Ectodermal cell (in vitro differentiated cells): ENCODE measurements around the gene CROCC2.

Experiments
- H3K27ac ChIP-seq: 2 replicates; pipeline ENCODE4 v1.7.0; 2013; ENCODE audit warnings: mild to moderate bottlenecking, low read depth, low read length; ENCODE audit not compliant: insufficient read depth, poor library complexity, severe bottlenecking
- H3K27me3 ChIP-seq: 2 replicates; pipeline ENCODE4 v1.7.0; 2013; ENCODE audit warnings: mild to moderate bottlenecking, low read length; ENCODE audit not compliant: insufficient read depth, control insufficient read depth, poor library complexity, severe bottlenecking
- H3K36me3 ChIP-seq: one replicate; pipeline ENCODE4 v1.7.0; 2013; ENCODE audit warnings: low read length; ENCODE audit not compliant: control insufficient read depth, insufficient read depth
- H3K4me1 ChIP-seq: one replicate; pipeline ENCODE4 v1.7.0; 2013; ENCODE audit warnings: low read length; ENCODE audit not compliant: control insufficient read depth, insufficient read depth
- H3K4me3 ChIP-seq: 2 replicates; pipeline ENCODE4 v1.7.0; 2013; ENCODE audit warnings: low read depth, low read length, control low read depth; ENCODE audit not compliant: insufficient read depth
- H3K9me3 ChIP-seq: 2 replicates; pipeline ENCODE4 v1.7.0; 2013; ENCODE audit warnings: mild to moderate bottlenecking, low read length, moderate library complexity; ENCODE audit not compliant: control insufficient read depth
- WGBS, 2 experiments: methylation state at CpG; one replicate each; pipeline ENCODE4 v1.1.7; 2013; ENCODE audit warnings: missing lambda C conversion rate in 2 of 2; 5-methylcytosine and 5-hydroxymethylcytosine counted together

CROCC2 gene

GRCh38 chr2:240925568-240926515 is 19.7 kb downstream of the CROCC2 start:
- Histone ChIP-seq H3K4me3 (no peak overlapping the region), H3K27me3 (no peaks in the 10 kb centered on the region), H3K9me3 (no peaks in the 10 kb centered on the region), H3K36me3 (no peaks in the 10 kb centered on the region), H3K4me1 (peaks cover 2% of the 10 kb centered on the region), H3K27ac (no peak overlapping the region)
- 93 to 94% methylated on average over 29 of the region's 29 CpGs for WGBS, 2 experiments

GRCh38 chr2:240926516-240927389 is 20.6 kb downstream of the CROCC2 start:
- Histone ChIP-seq H3K36me3 (no peaks in the 10 kb centered on the region), H3K4me1 (peaks cover 2% of the 10 kb centered on the region), H3K4me3 (no peak overlapping the region), H3K27me3 (no peaks in the 10 kb centered on the region), H3K27ac (no peak overlapping the region), H3K9me3 (no peaks in the 10 kb centered on the region)
- WGBS, 2 experiments = 85 to 88% methylated on average over 38 of the region's 38 CpGs

GRCh38 chr2:240927390-240927781 is 21.2 kb downstream of the CROCC2 start:
- Histone ChIP-seq H3K4me3 (no peak overlapping the region), H3K9me3 (no peaks in the 10 kb centered on the region), H3K4me1 (peaks cover 2% of the 10 kb centered on the region), H3K36me3 (no peaks in the 10 kb centered on the region), H3K27me3 (no peaks in the 10 kb centered on the region), H3K27ac (no peak overlapping the region)
- 90 to 96% methylated on average over 7 of the region's 7 CpGs for WGBS, 2 experiments

GRCh38 chr2:240928476-240929363 is 22.6 kb downstream of the CROCC2 start:
- H3K27ac ChIP-seq = no peak overlapping the region
- no peaks in the 10 kb centered on the region for H3K36me3 ChIP-seq
- 94 to 95% methylated on average over 24 of the region's 24 CpGs for WGBS, 2 experiments
- no peaks in the 10 kb centered on the region for H3K9me3 ChIP-seq
- no peak overlapping the region for H3K4me3 ChIP-seq
- no peaks in the 10 kb centered on the region for H3K4me1 ChIP-seq
- no peaks in the 10 kb centered on the region for H3K27me3 ChIP-seq

GRCh38 chr2:240929364-240930095 is 23.4 kb downstream of the CROCC2 start:
- H3K9me3 ChIP-seq = no peaks in the 10 kb centered on the region
- no peaks in the 10 kb centered on the region for H3K4me1 ChIP-seq
- no peak overlapping the region for H3K27ac ChIP-seq
- H3K27me3 ChIP-seq = no peaks in the 10 kb centered on the region
- 88% methylated on average over 10 of the region's 10 CpGs for WGBS, 2 experiments
- no peaks in the 10 kb centered on the region for H3K36me3 ChIP-seq
- no peak overlapping the region for H3K4me3 ChIP-seq

GRCh38 chr2:240930096-240930630 is 24.0 kb downstream of the CROCC2 start:
- Histone ChIP-seq H3K4me3 (no peak overlapping the region), H3K9me3 (no peaks in the 10 kb centered on the region), H3K36me3 (no peaks in the 10 kb centered on the region), H3K27me3 (no peaks in the 10 kb centered on the region), H3K27ac (no peak overlapping the region), H3K4me1 (no peaks in the 10 kb centered on the region)
- 91 to 92% methylated on average over 12 of the region's 12 CpGs for WGBS, 2 experiments

GRCh38 chr2:240930631-240931318 is 24.6 kb downstream of the CROCC2 start:
- Histone ChIP-seq H3K27me3 (no peaks in the 10 kb centered on the region), H3K9me3 (no peaks in the 10 kb centered on the region), H3K27ac (no peak overlapping the region), H3K4me1 (no peaks in the 10 kb centered on the region), H3K36me3 (no peaks in the 10 kb centered on the region), H3K4me3 (no peak overlapping the region)
- WGBS, 2 experiments = 92 to 93% methylated on average over 26 of the region's 26 CpGs

GRCh38 chr2:240931319-240931949 is 25.3 kb downstream of the CROCC2 start:
- no peaks in the 10 kb centered on the region for H3K27me3 ChIP-seq
- no peaks in the 10 kb centered on the region for H3K9me3 ChIP-seq
- no peaks in the 10 kb centered on the region for H3K36me3 ChIP-seq
- H3K4me3 ChIP-seq = no peak overlapping the region
- WGBS, 2 experiments = 93 to 94% methylated on average over 11 of the region's 11 CpGs
- no peak overlapping the region for H3K27ac ChIP-seq
- no peaks in the 10 kb centered on the region for H3K4me1 ChIP-seq
